HL-60 (cell line): ENCODE measurements around the gene HOXC5.

Source experiments
- DNase-seq, 2 experiments: peaks; one replicate each; pipeline ENCODE4 v3.0.0-alpha.2; 2010 to 2020; ENCODE audit warnings: low read depth in 1 of 2, low spot score in 1 of 2
- H3K27ac ChIP-seq: fragments of 250-450 bp; sonication (Bioruptor Pico); replicated peaks from 2 replicates; pipeline ENCODE4 v1.5.1; 2020; ENCODE audit warnings: mild to moderate bottlenecking, moderate library complexity
- H3K27me3 ChIP-seq: fragments of 250-450 bp; sonication (Bioruptor Pico); 2 replicates; pipeline ENCODE4 v1.5.1; 2021; ENCODE audit warnings: mild to moderate bottlenecking, moderate library complexity; ENCODE audit not compliant: insufficient read depth, poor library complexity, severe bottlenecking
- H3K4me3 ChIP-seq: replicated peaks from 2 replicates; pipeline ENCODE4 v1.5.1; 2011; ENCODE audit warnings: mild to moderate bottlenecking, control low read depth, low read length; ENCODE audit not compliant: insufficient read depth
- GABPA ChIP-seq: IDR thresholded peaks from 2 replicates; pipeline ENCODE4 v1.6.1; 2012; ENCODE audit warnings: low read depth
- POLR2AphosphoS5 ChIP-seq: IDR thresholded peaks from 2 replicates; pipeline ENCODE4 v1.6.1; 2012; ENCODE audit warnings: low read depth
- SPI1 ChIP-seq: IDR thresholded peaks from 2 replicates; pipeline ENCODE4 v1.6.1; 2012; ENCODE audit warnings: low read depth, mild to moderate bottlenecking, borderline replicate concordance
- TF ChIP-seq, protein P1 (sequence below): IDR thresholded peaks from 2 replicates; pipeline ENCODE4 v1.6.1; 2012; ENCODE audit warnings: low read depth; ENCODE audit not compliant: insufficient replicate concordance
- TF ChIP-seq, protein P2 (sequence below): IDR thresholded peaks from one replicate; pipeline ENCODE4 v1.5.1; 2011; ENCODE audit warnings: low read length, control low read depth, inconsistent platforms; ENCODE audit not compliant: insufficient read depth

Gene HOXC5

DNA sequence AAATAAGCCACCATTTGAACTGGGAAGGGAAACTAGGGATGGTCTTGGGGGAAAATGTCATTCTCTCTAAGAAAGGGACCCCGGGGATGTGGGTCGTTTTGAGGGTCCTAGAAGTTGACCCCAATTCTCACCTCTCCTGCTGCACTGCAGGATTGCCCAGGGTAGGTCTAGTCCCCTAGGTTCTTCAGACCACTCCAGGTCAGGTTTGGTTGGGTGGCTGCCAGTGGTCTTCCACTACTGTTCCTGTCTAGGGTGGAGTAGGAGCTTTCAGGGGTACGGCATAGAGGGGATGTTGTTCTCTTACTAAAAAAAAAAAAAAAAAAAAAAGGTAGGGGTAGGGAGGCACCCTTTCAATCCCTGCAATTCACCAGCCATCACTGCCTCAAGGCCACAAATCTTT lies 16.8 kb upstream of the HOXC5 start:
- peaks cover 56% of the 10 kb centered on the region for H3K27me3 ChIP-seq
- H3K27ac ChIP-seq = no peak overlapping the region
- TF ChIP-seq POLR2AphosphoS5 = no peak
- no peak for TF ChIP-seq SPI1
- TF ChIP-seq, protein P1, sequence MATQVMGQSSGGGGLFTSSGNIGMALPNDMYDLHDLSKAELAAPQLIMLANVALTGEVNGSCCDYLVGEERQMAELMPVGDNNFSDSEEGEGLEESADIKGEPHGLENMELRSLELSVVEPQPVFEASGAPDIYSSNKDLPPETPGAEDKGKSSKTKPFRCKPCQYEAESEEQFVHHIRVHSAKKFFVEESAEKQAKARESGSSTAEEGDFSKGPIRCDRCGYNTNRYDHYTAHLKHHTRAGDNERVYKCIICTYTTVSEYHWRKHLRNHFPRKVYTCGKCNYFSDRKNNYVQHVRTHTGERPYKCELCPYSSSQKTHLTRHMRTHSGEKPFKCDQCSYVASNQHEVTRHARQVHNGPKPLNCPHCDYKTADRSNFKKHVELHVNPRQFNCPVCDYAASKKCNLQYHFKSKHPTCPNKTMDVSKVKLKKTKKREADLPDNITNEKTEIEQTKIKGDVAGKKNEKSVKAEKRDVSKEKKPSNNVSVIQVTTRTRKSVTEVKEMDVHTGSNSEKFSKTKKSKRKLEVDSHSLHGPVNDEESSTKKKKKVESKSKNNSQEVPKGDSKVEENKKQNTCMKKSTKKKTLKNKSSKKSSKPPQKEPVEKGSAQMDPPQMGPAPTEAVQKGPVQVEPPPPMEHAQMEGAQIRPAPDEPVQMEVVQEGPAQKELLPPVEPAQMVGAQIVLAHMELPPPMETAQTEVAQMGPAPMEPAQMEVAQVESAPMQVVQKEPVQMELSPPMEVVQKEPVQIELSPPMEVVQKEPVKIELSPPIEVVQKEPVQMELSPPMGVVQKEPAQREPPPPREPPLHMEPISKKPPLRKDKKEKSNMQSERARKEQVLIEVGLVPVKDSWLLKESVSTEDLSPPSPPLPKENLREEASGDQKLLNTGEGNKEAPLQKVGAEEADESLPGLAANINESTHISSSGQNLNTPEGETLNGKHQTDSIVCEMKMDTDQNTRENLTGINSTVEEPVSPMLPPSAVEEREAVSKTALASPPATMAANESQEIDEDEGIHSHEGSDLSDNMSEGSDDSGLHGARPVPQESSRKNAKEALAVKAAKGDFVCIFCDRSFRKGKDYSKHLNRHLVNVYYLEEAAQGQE = no peak
- TF ChIP-seq GABPA = no peak
- TF ChIP-seq, protein P2, sequence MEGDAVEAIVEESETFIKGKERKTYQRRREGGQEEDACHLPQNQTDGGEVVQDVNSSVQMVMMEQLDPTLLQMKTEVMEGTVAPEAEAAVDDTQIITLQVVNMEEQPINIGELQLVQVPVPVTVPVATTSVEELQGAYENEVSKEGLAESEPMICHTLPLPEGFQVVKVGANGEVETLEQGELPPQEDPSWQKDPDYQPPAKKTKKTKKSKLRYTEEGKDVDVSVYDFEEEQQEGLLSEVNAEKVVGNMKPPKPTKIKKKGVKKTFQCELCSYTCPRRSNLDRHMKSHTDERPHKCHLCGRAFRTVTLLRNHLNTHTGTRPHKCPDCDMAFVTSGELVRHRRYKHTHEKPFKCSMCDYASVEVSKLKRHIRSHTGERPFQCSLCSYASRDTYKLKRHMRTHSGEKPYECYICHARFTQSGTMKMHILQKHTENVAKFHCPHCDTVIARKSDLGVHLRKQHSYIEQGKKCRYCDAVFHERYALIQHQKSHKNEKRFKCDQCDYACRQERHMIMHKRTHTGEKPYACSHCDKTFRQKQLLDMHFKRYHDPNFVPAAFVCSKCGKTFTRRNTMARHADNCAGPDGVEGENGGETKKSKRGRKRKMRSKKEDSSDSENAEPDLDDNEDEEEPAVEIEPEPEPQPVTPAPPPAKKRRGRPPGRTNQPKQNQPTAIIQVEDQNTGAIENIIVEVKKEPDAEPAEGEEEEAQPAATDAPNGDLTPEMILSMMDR = no peak
- DNase-seq = no peak
- no peak overlapping the region for H3K4me3 ChIP-seq

GRCh38 chr12:54016478-54016964 lies 16.3 kb upstream of the HOXC5 start:
- peaks cover 52% of the 10 kb centered on the region for H3K27me3 ChIP-seq
- H3K27ac ChIP-seq = no peak overlapping the region
- TF ChIP-seq, protein P1 = no peak
- no peak overlapping the region for H3K4me3 ChIP-seq
- no peak for DNase-seq

- no peak overlapping the region for H3K27ac ChIP-seq
- TF ChIP-seq, protein P1 = no peak
- no peak for TF ChIP-seq POLR2AphosphoS5
- TF ChIP-seq, protein P2 = no peak
- TF ChIP-seq SPI1 = no peak
- no peak for TF ChIP-seq GABPA
- peaks cover 50% of the 10 kb centered on the region for H3K27me3 ChIP-seq
- DNase-seq = no peak
- peak overlapping the region; percentile 39 for H3K4me3 ChIP-seq
Measured at GRCh38 chr12:54017027-54017788, 15.6 kb upstream of the HOXC5 start.
